A673 (cell line): ENCODE data around the gene C1orf74.

Source experiments
- EZH2 ChIP-seq: fragments of 200-600 bp; sonication (generic); IDR thresholded peaks from 2 replicates; pipeline ENCODE4 v1.6.1; 2017; ENCODE audit warnings: borderline replicate concordance, low read depth, mild to moderate bottlenecking, mixed read lengths, antibody characterized with exemption, low read length; ENCODE audit not compliant: poor library complexity, severe bottlenecking
- TF ChIP-seq, protein P1 (sequence below): fragments of 300-800, 200-600 bp; sonication (generic); conservative IDR thresholded peaks from 2 replicates; pipeline ENCODE4 v1.5.1; 2017; ENCODE audit warnings: low read depth, mild to moderate bottlenecking, antibody characterized with exemption, low read length, moderate library complexity, mixed read lengths

DNA sequence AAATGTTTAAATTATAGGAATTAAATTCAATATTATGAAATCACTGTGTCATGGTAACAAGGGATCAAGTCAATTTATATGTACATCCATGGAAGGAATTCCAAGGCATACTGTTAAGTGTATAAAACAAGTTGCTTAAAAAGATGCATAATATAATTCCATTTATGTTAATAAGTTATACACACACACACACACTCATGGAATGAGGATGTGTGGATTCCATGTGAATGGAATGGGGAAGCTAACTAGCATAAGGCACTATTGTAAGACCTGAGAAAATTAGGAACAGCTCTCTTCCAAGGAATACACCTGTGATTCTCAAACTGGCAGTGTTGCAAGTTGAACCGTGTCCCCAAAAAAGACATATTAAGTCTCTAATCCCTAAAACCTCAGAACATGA is 46.1 kb downstream of the C1orf74 start:
- TF ChIP-seq, protein P1, sequence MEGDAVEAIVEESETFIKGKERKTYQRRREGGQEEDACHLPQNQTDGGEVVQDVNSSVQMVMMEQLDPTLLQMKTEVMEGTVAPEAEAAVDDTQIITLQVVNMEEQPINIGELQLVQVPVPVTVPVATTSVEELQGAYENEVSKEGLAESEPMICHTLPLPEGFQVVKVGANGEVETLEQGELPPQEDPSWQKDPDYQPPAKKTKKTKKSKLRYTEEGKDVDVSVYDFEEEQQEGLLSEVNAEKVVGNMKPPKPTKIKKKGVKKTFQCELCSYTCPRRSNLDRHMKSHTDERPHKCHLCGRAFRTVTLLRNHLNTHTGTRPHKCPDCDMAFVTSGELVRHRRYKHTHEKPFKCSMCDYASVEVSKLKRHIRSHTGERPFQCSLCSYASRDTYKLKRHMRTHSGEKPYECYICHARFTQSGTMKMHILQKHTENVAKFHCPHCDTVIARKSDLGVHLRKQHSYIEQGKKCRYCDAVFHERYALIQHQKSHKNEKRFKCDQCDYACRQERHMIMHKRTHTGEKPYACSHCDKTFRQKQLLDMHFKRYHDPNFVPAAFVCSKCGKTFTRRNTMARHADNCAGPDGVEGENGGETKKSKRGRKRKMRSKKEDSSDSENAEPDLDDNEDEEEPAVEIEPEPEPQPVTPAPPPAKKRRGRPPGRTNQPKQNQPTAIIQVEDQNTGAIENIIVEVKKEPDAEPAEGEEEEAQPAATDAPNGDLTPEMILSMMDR = no peak
- TF ChIP-seq EZH2 = no peak
